Upper lobe of left lung (tissue), 6 donors: ENCODE data around the gene INAFM1. TPM values are rescaled to one million over a fixed set of nuclear protein-coding genes. Genes with fewer than 3 reads are reported as not detected.

Experiments used
- ATAC-seq, 2 donors: fragments of 200-7000 bp; cut with Tn5 transposase; one replicate each; pipeline ENCODE4 v1.9.1; 2022; ENCODE audit warnings: mild to moderate bottlenecking in 2 of 2, moderate library complexity in 2 of 2; ENCODE audit not compliant: low FRiP score in 2 of 2
- DNase-seq, 2 donors: peaks; one replicate each; pipeline ENCODE4 v3.0.0-alpha.2; 2019 to 2020
- H3K27ac ChIP-seq, 4 donors: fragments of 200-600 bp; sonication (generic); one replicate each; pipeline ENCODE4 v1.5.1; 2016 to 2019
- H3K27me3 ChIP-seq, 4 donors: fragments of 200-600 bp; sonication (generic); one replicate each; pipeline ENCODE4 v1.5.1; 2017 to 2019
- H3K36me3 ChIP-seq, 4 donors: fragments of 200-600 bp; sonication (generic); one replicate each; pipeline ENCODE4 v1.5.1; 2016 to 2019
- H3K4me1 ChIP-seq, 4 donors: fragments of 200-600 bp; sonication (generic); one replicate each; pipeline ENCODE4 v1.5.1; 2018 to 2019
- H3K4me3 ChIP-seq, 4 donors: fragments of 200-600 bp; sonication (generic); one replicate each; pipeline ENCODE4 v1.5.1; 2017 to 2019; ENCODE audit warnings: mild to moderate bottlenecking in 2 of 4, moderate library complexity in 1 of 4
- H3K9me3 ChIP-seq, 4 donors: fragments of 200-600 bp; sonication (generic); one replicate each; pipeline ENCODE4 v1.5.1; 2018 to 2019
- EP300 ChIP-seq, 4 donors: sonication (generic); formaldehyde crosslinking; IDR thresholded peaks; one replicate each; pipeline ENCODE4 v1.5.1; 2017; ENCODE audit warnings: antibody characterized with exemption in 4 of 4, control low read depth in 2 of 4
- POLR2A ChIP-seq, 4 donors: fragments of 450-650 bp; IDR thresholded peaks; one replicate each; pipeline ENCODE4 v1.5.1; 2016 to 2017; ENCODE audit warnings: antibody characterized with exemption in 4 of 4, mild to moderate bottlenecking in 2 of 4
- POLR2AphosphoS5 ChIP-seq, 2 donors: sonication (generic); formaldehyde crosslinking; IDR thresholded peaks; one replicate each; pipeline ENCODE4 v1.5.1; 2017; ENCODE audit warnings: antibody characterized with exemption in 2 of 2
- WGBS, 2 donors: methylation state at CpG; one replicate each; pipeline ENCODE4 v1.1.5; 2017 to 2018; 5-methylcytosine and 5-hydroxymethylcytosine counted together
- total RNA-seq, 6 donors: library from RNA; depleted of rRNA in 4 of 6; stranded (reverse); fragments of >200 nt in 4 of 6; gene quantifications; one replicate each; pipeline versions ENCODE4 v1.1.0 to v1.2.1, GENCODE V29; 2016 to 2021
- TF ChIP-seq, protein P1 (sequence below), 6 experiments: fragments of 450-650 bp in 4 of 6; fragments of 200-600 bp in 2 of 6; sonication (generic) in 2 of 6; IDR thresholded peaks; one replicate each; pipeline ENCODE4 v1.5.1; 2016 to 2019; ENCODE audit warnings: antibody characterized with exemption in 6 of 6
- donor health status: DM: no; HTN: no; CAD: no; lungs with moderate emphysema.
- donor health status: DM: no; HTN: yes; CAD: no; lungs with severe emphysema.

The INAFM1 gene
- total RNA-seq = 10 to 100 TPM in 4 of 6 donors, 1 to 10 TPM in 1, under 1 TPM in 1; 0.59 to 28.3 (median 22.4) TPM

DNA sequence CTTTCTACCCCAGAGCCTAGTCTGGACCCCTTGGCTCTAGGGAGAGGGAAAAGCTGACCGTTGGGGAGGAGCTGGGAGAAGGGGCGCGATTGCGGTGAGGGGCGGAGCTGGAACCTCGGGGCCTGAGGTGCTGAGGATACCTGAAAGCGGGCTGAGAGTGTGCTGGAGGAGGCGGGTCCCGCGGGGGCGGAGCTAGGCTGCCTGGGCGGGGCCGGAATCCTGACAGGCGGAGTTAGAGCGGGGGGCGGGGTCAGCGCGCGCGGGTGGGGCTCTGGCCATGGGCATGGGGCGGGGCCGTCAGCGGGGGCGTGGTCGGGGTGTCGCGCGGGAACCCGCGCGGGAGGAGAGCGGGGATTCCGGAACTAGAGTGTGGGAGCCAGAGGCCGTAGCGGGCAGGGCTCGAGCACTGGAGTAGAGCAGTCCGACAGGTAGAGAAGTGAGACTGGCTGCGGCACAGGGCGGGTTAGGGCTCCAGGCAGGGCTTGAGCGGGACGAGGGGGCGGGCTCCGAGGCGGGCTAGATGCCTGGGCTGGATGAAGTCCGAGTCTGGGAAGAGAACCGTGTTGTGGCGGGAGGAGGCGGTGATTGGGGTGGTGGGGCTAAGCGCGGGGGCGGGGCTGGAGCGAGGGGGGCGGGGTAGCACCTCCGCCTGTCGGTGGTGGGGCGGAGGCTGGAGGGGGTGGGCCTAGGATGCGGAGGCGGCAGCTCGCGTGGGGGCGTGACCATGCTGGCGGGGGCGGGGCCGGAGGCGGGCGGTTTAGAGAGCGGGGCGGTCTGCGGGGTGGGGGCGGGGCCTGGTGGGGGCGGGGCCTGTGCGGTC, at the start of gene INAFM1:
TSS of gene INAFM1 (plus strand) at position 815 of the 820 bp plus-strand sequence. CDS start 35 bp downstream, outside the sequence.
- H3K4me3 ChIP-seq = peak within 1 kb of the TSS; percentile 60 to 94 (median 72)
- WGBS, 2 donors = 0 to 1% methylated on average over 19 to 46 of the region's 72 CpGs
- H3K36me3 ChIP-seq = peaks cover 8 to 27% (median 22%) of the 10 kb centered on the region in 4 donors
- ATAC-seq (peak; percentile 93 to 97), DNase-seq (peak; percentile 99 to 100)
- H3K27ac ChIP-seq = peak within 1 kb of the TSS; percentile 91 to 99 (median 96)
- no peaks in the 10 kb centered on the region for H3K9me3 ChIP-seq
- peaks cover 27 to 31% (median 30%) of the 10 kb centered on the region in 4 donors for H3K4me1 ChIP-seq
- TF ChIP-seq POLR2A (IDR thresholded peaks at IDR 0.05) (no peak), EP300 (IDR thresholded peaks at IDR 0.05) (no peak), POLR2AphosphoS5 (IDR thresholded peaks at IDR 0.05) (peak; percentile 52 to 68)
- no peaks in the 10 kb centered on the region for H3K27me3 ChIP-seq

DNA sequence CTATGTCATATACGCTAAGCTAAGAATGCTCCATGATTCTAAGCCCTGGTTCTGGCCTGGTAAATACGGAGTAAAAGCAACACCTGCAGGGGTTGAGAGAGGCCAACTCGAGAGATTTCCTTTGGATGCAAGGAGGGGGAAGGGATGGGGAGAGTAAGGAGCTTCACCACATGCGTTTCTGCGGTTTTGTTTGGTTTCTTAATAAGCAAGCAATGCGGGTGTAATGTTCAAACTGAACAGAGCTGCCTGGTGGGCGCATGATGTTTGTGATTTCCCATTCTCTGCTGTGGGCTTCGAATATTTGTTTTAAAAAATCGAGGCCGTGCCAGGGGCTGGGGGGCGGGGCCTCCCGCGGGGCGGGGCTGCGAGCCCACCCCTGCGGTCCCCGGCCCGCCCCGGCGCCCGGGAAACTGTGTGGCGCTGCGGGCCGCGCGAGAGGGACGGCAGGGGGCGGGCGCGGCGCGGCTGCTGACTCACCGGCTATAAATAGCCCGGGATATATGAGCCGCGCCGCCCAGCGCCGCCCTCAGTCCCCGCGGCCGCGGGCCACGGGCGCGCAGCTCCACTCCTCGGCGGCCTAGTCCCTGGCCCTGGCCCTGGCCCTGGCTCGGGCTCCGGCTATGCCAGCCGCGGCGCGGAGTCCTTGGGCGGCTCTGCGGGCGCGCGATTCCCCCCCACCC, 48.8 kb upstream of the INAFM1 start:
- Histone ChIP-seq H3K27ac (peak overlapping the region; percentile 98 to 100 (median 100)), H3K9me3 (no peaks in the 10 kb centered on the region), H3K4me1 (peaks cover 36 to 54% (median 44%) of the 10 kb centered on the region in 4 donors), H3K27me3 (no peaks in the 10 kb centered on the region), H3K36me3 (peaks cover 0 to 26% (median 17%) of the 10 kb centered on the region in 4 donors), H3K4me3 (peak overlapping the region; percentile 56 to 99 (median 94))
- 6 to 14% methylated on average over 9 to 24 of the region's 59 CpGs for WGBS, 2 donors
- TF ChIP-seq, protein P1, sequence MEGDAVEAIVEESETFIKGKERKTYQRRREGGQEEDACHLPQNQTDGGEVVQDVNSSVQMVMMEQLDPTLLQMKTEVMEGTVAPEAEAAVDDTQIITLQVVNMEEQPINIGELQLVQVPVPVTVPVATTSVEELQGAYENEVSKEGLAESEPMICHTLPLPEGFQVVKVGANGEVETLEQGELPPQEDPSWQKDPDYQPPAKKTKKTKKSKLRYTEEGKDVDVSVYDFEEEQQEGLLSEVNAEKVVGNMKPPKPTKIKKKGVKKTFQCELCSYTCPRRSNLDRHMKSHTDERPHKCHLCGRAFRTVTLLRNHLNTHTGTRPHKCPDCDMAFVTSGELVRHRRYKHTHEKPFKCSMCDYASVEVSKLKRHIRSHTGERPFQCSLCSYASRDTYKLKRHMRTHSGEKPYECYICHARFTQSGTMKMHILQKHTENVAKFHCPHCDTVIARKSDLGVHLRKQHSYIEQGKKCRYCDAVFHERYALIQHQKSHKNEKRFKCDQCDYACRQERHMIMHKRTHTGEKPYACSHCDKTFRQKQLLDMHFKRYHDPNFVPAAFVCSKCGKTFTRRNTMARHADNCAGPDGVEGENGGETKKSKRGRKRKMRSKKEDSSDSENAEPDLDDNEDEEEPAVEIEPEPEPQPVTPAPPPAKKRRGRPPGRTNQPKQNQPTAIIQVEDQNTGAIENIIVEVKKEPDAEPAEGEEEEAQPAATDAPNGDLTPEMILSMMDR (IDR thresholded peaks at IDR 0.05) = peak; percentile 51 to 81 (median 76)
- TF ChIP-seq POLR2A (IDR thresholded peaks at IDR 0.05) = peak; percentile 100
- peak in 1 of 4 donors; percentile 78 for TF ChIP-seq EP300 (IDR thresholded peaks at IDR 0.05)
- TF ChIP-seq POLR2AphosphoS5 (IDR thresholded peaks at IDR 0.05) = peak; percentile 99 to 100
- DNase-seq (peak; percentile 87 to 98), ATAC-seq (peak; percentile 81 to 84)

DNA sequence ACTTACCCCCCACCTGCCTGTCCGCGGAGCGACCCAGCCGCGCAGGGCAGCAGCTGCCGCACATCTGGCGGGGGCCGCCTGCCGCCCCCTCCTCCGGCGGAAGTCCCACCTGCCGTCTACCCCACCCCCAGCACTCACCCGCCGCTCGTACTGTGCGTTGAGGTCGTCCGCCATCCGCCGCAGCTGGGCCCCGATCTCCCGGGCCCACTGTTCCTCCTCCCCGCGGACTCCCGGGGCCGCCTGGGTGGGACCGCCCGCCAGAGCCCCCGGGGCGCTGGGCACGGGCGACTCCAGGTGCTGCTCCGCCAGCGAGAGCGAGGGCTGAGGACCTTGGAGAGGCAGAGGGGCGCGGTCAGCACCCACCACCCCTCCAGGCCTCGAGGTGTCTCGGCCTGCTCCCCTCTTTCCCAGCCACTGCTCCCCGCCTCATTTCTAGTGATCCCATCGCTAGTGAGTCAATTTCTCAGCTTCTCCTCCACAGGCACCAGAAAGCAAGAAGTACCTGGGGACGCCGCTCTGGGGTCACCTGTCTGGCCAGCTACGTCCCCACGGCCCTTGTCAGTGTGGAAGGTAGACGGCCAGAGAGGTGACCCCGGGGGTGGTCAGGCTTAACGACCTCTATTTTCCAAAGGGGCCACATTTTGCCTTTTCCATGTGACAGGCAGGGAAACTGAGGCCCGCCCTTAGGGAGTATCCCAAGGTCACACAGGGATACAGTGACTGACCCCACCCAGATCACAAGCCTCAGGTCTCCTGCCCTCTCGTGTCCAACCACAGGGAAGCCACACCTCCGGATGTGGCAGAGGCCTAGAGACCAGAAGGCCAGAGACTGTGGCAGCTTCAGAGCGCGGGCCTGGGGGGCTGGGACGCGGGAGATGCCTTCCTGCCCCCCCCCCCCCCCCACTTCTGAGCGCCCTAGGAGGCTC, 48.0 kb upstream of the INAFM1 start:
- H3K4me3 ChIP-seq = peak overlapping the region; percentile 56 to 99 (median 94)
- no peaks in the 10 kb centered on the region for H3K27me3 ChIP-seq
- H3K36me3 ChIP-seq = peaks cover 0 to 18% (median 9%) of the 10 kb centered on the region in 4 donors
- TF ChIP-seq, protein P1 (IDR thresholded peaks at IDR 0.05) = peak in 1 of 6 experiments; percentile 14
- TF ChIP-seq POLR2A (IDR thresholded peaks at IDR 0.05) = peak in 2 of 4 donors; percentile 73 to 80
- TF ChIP-seq POLR2AphosphoS5 (IDR thresholded peaks at IDR 0.05) = peak; percentile 78 to 93
- peak in 1 of 4 donors; percentile 86 for TF ChIP-seq EP300 (IDR thresholded peaks at IDR 0.05)
- peak overlapping the region; percentile 98 to 100 (median 100) for H3K27ac ChIP-seq
- WGBS, 2 donors = 3 to 8% methylated on average over 12 to 25 of the region's 56 CpGs
- no peaks in the 10 kb centered on the region for H3K9me3 ChIP-seq
- ATAC-seq (peak; percentile 70 to 86), DNase-seq (peak; percentile 88 to 96)
- H3K4me1 ChIP-seq = peaks cover 40 to 59% (median 48%) of the 10 kb centered on the region in 4 donors

DNA sequence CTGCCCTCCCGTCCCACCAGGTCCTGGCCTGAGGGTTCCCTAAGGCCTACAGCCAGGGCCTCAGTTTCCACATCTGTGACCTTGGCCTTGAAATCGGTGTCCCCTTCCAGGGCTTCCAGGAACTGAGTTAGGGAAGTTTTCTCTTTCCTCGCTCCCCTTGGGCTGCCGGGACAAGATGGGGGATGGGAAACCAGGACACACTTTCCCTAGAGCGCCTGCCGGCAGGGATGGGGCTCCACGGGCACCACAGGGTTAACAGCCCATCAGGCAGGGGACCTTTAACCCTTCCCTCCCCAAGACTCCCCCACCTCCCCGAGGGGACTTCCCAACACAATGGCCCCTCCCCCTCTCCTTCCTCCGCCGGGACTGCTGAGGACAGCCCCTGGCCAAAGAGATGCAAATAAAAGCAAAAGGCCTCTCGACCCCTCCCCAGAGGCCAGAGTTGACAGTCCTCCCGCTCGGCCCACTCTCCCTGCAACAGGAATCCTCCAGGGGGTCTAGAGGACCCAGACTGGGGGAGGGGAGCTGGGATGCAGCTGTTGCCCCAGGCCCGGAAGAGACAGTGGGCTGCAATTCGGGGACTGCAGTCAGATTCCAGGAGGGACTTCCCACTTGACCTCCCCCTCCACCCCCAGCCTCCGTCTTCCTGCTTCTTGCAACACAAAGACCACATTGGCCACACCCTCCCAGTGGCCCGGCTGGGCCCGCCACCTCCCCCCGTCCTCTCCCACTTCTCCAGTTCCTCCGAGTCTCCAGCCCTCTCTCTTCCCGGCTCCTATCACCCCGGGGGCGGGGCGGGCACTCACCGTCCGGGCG, 47.1 kb upstream of the INAFM1 start:
- Histone ChIP-seq H3K9me3 (no peaks in the 10 kb centered on the region), H3K4me3 (peak overlapping the region; percentile 64 to 99 (median 94)), H3K36me3 (peaks cover 0 to 9% (median 4%) of the 10 kb centered on the region in 4 donors), H3K4me1 (peaks cover 48 to 68% (median 57%) of the 10 kb centered on the region in 4 donors), H3K27ac (peak overlapping the region; percentile 98 to 100 (median 100)), H3K27me3 (no peaks in the 10 kb centered on the region)
- WGBS, 2 donors = 0 to 1% methylated on average over 12 to 23 of the region's 27 CpGs
- TF ChIP-seq POLR2A (IDR thresholded peaks at IDR 0.05) (peak in 3 of 4 donors; percentile 14 to 80 (median 42)), EP300 (IDR thresholded peaks at IDR 0.05) (no peak), POLR2AphosphoS5 (IDR thresholded peaks at IDR 0.05) (peak; percentile 63 to 86)
- ATAC-seq (peak; percentile 71 to 82), DNase-seq (peak; percentile 70 to 97)
